Activated CD4-positive, alpha-beta memory T cell treated with anti-CD3 and anti-CD28 coated beads for 36 hours (primary cell): ENCODE results near the gene DHRS12. TPM values are rescaled to one million over a fixed set of nuclear protein-coding genes. Genes with fewer than 3 reads are reported as not detected.
"Not testable (repeated sequence)": the region's sequence is repeated elsewhere in the genome, so short reads cannot be mapped to it uniquely, and the experiment has no call there.

Experiments used
- CTCF ChIA-PET: fragments of 350-600 bp; sonication (Branson Sonifier 250); formaldehyde crosslinking; loops from one replicate; lab custom pipeline; 2021; ENCODE audit warnings: antibody characterized with exemption, inconsistent platforms; lab: Charles Lee
- POLR2A ChIA-PET: fragments of 350-600 bp; sonication (Branson Sonifier 250); formaldehyde crosslinking; loops from one replicate; lab custom pipeline; 2021; ENCODE audit warnings: antibody characterized with exemption; lab: Charles Lee
- DNase-seq: peaks from one replicate; pipeline ENCODE4 v3.0.0-alpha.2; 2020
- H3K27ac Mint-ChIP-seq: one replicate; pipeline ENCODE4 v1.8.0; 2021; ENCODE audit warnings: mixed read lengths
- H3K27me3 Mint-ChIP-seq: one replicate; pipeline ENCODE4 v1.8.0; 2021; ENCODE audit warnings: mixed read lengths
- H3K36me3 Mint-ChIP-seq: one replicate; pipeline ENCODE4 v1.8.0; 2021; ENCODE audit warnings: mixed read lengths
- H3K4me1 Mint-ChIP-seq: one replicate; pipeline ENCODE4 v1.8.0; 2021; ENCODE audit warnings: low read depth, mixed read lengths
- H3K4me3 Mint-ChIP-seq: one replicate; pipeline ENCODE4 v1.8.0; 2021; ENCODE audit warnings: mild to moderate bottlenecking, mixed read lengths
- H3K9me3 Mint-ChIP-seq: one replicate; pipeline ENCODE4 v1.8.0; 2021; ENCODE audit warnings: mixed read lengths
- intact Hi-C: fragments of 100-400 bp; cut with micrococcal nuclease; formaldehyde crosslinking; loops from one replicate; pipeline ENCODE4 v1.15.1; 2023
- total RNA-seq, 2 experiments: library from RNA; stranded (reverse); gene quantifications; one replicate each; pipeline ENCODE4 v1.2.3, GENCODE V29; 2021

The DHRS12 gene
- total RNA-seq, 2 experiments from 2014 or later, result 6.7 to 7.0 TPM

- intact Hi-C loops, result loop anchor here (1.0 to 10.0 kb wide), 3 partner anchors 7 to 1702 kb away; no protein-coding TSS in a partner anchor
- peak overlapping the region; percentile 18 for H3K4me3 Mint-ChIP-seq
- H3K4me1 Mint-ChIP-seq, result peaks cover 68% of the 10 kb centered on the region
- no peak for DNase-seq
- ChIA-PET POLR2A (interaction anchor here (2.2 kb wide), 1 partner anchor 12 kb away, joined by 13 read pairs; no protein-coding TSS in a partner anchor), CTCF (interaction anchor here (2.4 to 8.7 kb wide), 4 partner anchors 13 to 29 kb away, joined by 9 to 119 read pairs (median 10); partner anchors contain the start of gene TMEM272)
- H3K27me3 Mint-ChIP-seq, result no peaks in the 10 kb centered on the region
- no peaks in the 10 kb centered on the region for H3K36me3 Mint-ChIP-seq
- H3K27ac Mint-ChIP-seq, result peak overlapping the region; percentile 84
- no peaks in the 10 kb centered on the region for H3K9me3 Mint-ChIP-seq
Observed at GRCh38 chr13:51826606-51827005, 22.6 kb upstream of the DHRS12 start.

DNA sequence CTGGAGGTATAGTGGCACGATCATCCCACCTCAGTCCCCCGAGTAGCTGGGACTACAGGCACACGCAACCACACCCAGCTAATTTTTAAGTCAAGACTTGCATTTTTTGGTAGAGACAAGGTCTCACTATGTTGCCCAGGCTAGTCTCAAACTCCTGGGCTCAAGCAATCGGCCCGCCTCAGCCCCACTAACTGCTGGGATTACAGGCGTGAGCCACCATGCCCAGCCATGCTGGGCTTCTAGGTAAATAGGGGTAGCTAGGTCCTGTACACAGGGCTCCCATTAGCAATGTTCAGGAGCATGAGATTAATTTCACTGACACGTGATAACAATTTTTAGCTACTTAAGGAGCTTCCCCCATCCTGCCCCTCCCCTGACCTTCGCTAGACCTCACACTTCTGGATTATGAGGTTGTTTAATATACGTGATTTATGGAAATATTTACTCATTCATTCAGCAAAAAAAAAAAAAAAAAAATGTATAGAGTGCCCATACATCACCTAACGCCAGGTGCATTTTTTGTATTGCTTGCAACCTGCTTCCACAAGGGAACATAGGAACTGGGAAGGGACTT lies 21.8 kb upstream of the DHRS12 start:
- Mint-ChIP-seq H3K27me3 (no peaks in the 10 kb centered on the region), H3K4me3 (peak overlapping the region; percentile 52), H3K36me3 (no peaks in the 10 kb centered on the region), H3K9me3 (no peaks in the 10 kb centered on the region), H3K27ac (peak overlapping the region; percentile 84), H3K4me1 (peaks cover 76% of the 10 kb centered on the region)
- intact Hi-C loops, result loop anchor here (1.0 to 10.0 kb wide), 4 partner anchors 10 to 1701 kb away; no protein-coding TSS in a partner anchor
- POLR2A ChIA-PET, result interaction anchor here (0.7 to 2.2 kb wide), 6 partner anchors 9 to 713 kb away, joined by 3 to 13 read pairs (median 4); partner anchors contain the start of gene INTS6
- DNase-seq, result no peak
- CTCF ChIA-PET, result interaction anchor here (0.7 to 8.7 kb wide), 4 partner anchors 9 to 28 kb away, joined by 3 to 119 read pairs (median 10); no protein-coding TSS in a partner anchor

DNA sequence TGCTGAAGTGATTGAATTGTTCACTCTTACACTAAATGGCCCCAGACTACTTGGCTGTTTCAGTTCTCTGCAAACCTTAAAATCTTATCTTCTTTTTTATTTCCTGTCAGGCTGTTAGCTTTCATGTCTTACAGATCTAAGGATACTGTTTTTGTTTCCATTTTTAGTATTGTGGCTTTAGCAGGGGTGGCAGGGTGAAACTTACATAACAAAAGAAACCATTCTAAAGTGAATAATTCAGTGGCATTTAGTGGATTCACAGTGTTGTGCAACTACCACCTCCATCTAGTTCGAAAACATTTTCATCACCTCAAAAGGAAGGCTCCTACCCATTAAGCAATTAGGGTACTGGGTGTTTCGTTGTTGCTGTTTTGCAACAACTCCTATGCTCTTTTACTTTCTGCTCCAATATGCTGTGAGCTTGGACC lies 21.2 kb upstream of the DHRS12 start:
- no peak for DNase-seq
- Mint-ChIP-seq H3K4me3 (peak overlapping the region; percentile 52), H3K27ac (peak overlapping the region; percentile 84), H3K9me3 (no peaks in the 10 kb centered on the region), H3K4me1 (peaks cover 81% of the 10 kb centered on the region), H3K27me3 (no peaks in the 10 kb centered on the region), H3K36me3 (no peaks in the 10 kb centered on the region)
- CTCF ChIA-PET, result interaction anchor here (0.7 to 8.7 kb wide), 4 partner anchors 10 to 27 kb away, joined by 3 to 119 read pairs (median 10); no protein-coding TSS in a partner anchor
- POLR2A ChIA-PET, result interaction anchor here (0.7 to 2.2 kb wide), 5 partner anchors 10 to 712 kb away, joined by 3 to 13 read pairs (median 3); partner anchors contain the start of gene INTS6
- intact Hi-C loops, result loop anchor here (1.0 to 10.0 kb wide), 4 partner anchors 10 to 1700 kb away; no protein-coding TSS in a partner anchor

DNA sequence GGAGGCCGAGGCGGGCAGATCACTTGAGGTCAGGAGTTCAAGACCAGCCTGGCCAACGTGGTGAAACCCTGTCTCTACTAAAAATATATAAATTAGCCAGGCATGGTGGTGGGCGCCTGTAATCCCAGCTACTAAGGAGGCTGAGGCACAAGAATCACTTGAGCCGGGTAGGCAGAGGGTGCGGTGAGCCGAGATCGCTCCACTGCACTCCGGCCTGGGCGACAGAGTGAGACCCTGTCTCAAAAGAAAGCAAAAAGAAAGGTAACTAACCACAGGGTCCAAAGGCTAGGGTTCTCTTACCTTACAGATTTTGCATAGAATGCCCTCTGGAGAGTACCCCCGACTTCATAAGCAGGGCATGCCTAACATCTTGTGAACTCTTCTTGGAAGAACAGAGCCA lies 20.7 kb upstream of the DHRS12 start:
- intact Hi-C loops, result loop anchor here (1.0 to 10.0 kb wide), 6 partner anchors 9 to 1700 kb away; partner anchors contain the start of gene INTS6
- ChIA-PET POLR2A (interaction anchor here (1.2 to 2.2 kb wide), 3 partner anchors 10 to 372 kb away, joined by 3 to 13 read pairs (median 7); partner anchors contain the start of gene INTS6), CTCF (interaction anchor here (2.4 to 8.7 kb wide), 3 partner anchors 11 to 27 kb away, joined by 9 to 119 read pairs (median 11); no protein-coding TSS in a partner anchor)
- peak; percentile 30 for DNase-seq
- peaks cover 83% of the 10 kb centered on the region for H3K4me1 Mint-ChIP-seq
- H3K27me3 Mint-ChIP-seq, H3K36me3 Mint-ChIP-seq, H3K9me3 Mint-ChIP-seq: not testable (repeated sequence)
- peak overlapping the region; percentile 52 for H3K4me3 Mint-ChIP-seq
- peak overlapping the region; percentile 84 for H3K27ac Mint-ChIP-seq

DNA sequence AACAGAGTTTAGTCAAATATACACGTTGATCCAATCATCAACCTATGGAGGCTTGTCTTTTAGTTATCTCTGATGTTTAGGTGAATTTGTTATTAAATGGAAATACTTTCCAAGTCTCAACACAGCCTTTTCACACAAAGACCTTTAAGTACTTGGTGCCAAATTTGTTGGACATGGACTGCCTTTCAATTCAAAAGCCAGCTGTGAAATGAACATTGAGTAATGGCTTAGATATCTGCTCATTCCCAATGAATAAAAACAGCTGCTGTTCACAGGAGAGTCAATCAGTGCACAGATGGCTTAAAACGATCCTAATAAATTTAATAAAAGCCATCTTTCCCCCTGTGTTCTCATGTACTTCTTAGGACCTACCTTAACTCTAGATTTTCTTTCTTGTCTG lies 19.9 kb upstream of the DHRS12 start:
- Mint-ChIP-seq H3K4me3 (peak overlapping the region; percentile 52), H3K4me1 (peaks cover 91% of the 10 kb centered on the region), H3K36me3 (no peaks in the 10 kb centered on the region), H3K27me3 (no peaks in the 10 kb centered on the region), H3K9me3 (no peaks in the 10 kb centered on the region), H3K27ac (peak overlapping the region; percentile 84)
- ChIA-PET POLR2A (no interaction called here), CTCF (interaction anchor here (8.7 kb wide), 1 partner anchor 10 kb away, joined by 119 read pairs; no protein-coding TSS in a partner anchor)
- DNase-seq, result no peak
- intact Hi-C loops, result loop anchor here (2.0 to 10.0 kb wide), 6 partner anchors 85 to 1699 kb away; partner anchors contain the start of genes CKAP2 and INTS6

DNA sequence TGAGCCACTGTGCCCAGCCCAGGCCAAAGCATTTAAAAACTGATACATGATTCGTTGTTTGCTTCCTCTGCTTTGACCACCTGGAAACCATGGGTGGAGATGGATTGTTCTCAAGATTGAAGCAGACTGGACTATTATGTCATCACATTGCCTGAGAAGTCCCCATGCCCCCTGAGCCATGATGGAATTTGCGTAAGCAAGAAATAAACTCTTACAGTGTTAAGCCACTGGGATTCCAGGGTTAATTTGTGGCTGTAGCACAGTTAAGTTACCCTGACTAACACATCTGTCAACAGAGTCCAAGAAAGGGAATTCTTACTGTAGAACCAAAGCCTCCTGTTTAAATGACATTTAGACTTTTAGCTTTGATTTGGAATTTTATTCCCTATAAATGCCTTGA lies 19.4 kb upstream of the DHRS12 start:
- H3K4me1 Mint-ChIP-seq, result peaks cover 91% of the 10 kb centered on the region
- CTCF ChIA-PET, result interaction anchor here (8.7 kb wide), 1 partner anchor 9 kb away, joined by 119 read pairs; no protein-coding TSS in a partner anchor

DNA sequence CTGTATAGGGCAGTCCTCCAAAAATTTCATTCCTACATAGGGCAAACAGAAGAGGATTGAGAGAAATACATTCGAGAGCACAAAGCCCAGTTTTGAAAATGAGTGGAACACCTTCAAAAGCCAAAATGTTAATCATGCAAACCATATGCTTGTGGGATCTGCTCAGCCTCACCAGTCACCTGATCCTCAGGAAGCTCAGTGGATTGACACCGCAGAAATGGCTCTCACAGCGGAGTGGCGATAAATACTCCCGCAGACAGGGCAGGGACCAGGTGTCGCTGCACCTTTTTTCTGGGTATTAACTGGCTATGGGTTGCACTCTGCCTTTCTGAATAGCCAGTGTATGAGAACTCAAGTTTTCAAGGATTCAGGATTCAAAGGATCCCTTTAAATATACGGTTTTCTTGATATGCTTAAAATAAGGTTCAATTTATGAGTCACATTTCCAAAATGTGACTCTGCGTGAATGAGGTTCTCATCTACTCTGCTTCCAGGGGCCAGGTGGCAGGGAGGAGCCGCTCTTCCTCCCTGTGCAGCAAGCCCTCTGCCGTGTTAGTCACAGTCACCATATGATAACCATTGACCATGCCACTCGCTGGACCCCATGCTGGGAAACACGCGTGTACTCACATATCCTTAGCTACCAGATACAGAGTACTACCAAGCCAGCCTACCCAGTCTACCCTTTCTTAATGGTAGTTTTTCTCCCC lies 18.3 kb upstream of the DHRS12 start:
- Mint-ChIP-seq H3K27me3 (no peaks in the 10 kb centered on the region), H3K4me3 (peak overlapping the region; percentile 46), H3K36me3 (no peaks in the 10 kb centered on the region), H3K4me1 (peaks cover 89% of the 10 kb centered on the region), H3K9me3 (no peaks in the 10 kb centered on the region), H3K27ac (peak overlapping the region; percentile 84)
- intact Hi-C loops, result loop anchor here (2.0 to 10.0 kb wide), 6 partner anchors 87 to 1697 kb away; partner anchors contain the start of genes CKAP2 and INTS6
- CTCF ChIA-PET, result interaction anchor here (0.8 to 8.7 kb wide), 6 partner anchors 8 to 190 kb away, joined by 3 to 119 read pairs (median 4); partner anchors contain the start of gene ALG11
- DNase-seq, result peak; percentile 63
- POLR2A ChIA-PET, result interaction anchor here (1.0 to 1.1 kb wide), 3 partner anchors 17 to 369 kb away, joined by 3 to 4 read pairs (median 4); no protein-coding TSS in a partner anchor

More for the DNA sequence above, 19.4 kb upstream of the DHRS12 start:
- Mint-ChIP-seq H3K27me3 (no peaks in the 10 kb centered on the region), H3K27ac (peak overlapping the region; percentile 84), H3K9me3 (no peaks in the 10 kb centered on the region), H3K36me3 (no peaks in the 10 kb centered on the region), H3K4me3 (peak overlapping the region; percentile 52)
- intact Hi-C loops, result loop anchor here (2.0 to 10.0 kb wide), 6 partner anchors 85 to 1699 kb away; partner anchors contain the start of genes CKAP2 and INTS6
- POLR2A ChIA-PET, result interaction anchor here (1.1 kb wide), 1 partner anchor 370 kb away, joined by 4 read pairs; no protein-coding TSS in a partner anchor
- DNase-seq, result no peak

DNA sequence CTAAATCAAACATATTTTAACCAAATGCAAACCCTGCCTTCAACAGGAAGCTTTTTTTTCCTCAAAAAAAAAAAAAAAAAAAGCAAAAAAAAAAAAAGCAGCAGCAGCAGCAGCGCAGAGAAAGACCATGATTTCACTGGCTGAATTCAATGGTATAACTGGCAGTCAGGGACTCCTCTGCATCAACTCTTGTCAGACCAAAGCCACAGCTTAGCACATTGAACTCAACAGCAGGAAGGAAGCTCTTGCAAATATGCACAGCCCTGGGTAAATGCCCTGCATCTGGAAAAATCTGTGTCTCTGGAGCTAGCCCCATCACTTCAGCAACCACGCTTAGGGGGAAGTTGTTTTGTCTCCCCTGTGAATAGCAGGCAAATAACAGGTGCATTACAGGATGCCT lies 17.6 kb upstream of the DHRS12 start:
- peaks cover 88% of the 10 kb centered on the region for H3K4me1 Mint-ChIP-seq
- H3K4me3 Mint-ChIP-seq, result peak overlapping the region; percentile 46
- peak overlapping the region; percentile 84 for H3K27ac Mint-ChIP-seq
- ChIA-PET CTCF (interaction anchor here (1.0 to 8.7 kb wide), 6 partner anchors 8 to 306 kb away, joined by 3 to 119 read pairs (median 4); no protein-coding TSS in a partner anchor), POLR2A (interaction anchor here (1.0 to 1.8 kb wide), 2 partner anchors 16 to 19 kb away, joined by 4 to 6 read pairs; no protein-coding TSS in a partner anchor)
- H3K27me3 Mint-ChIP-seq, result no peaks in the 10 kb centered on the region
- DNase-seq, result peak; percentile 27
- H3K36me3 Mint-ChIP-seq, result no peaks in the 10 kb centered on the region
- H3K9me3 Mint-ChIP-seq, result no peaks in the 10 kb centered on the region
- intact Hi-C loops, result loop anchor here (2.0 to 10.0 kb wide), 6 partner anchors 87 to 1697 kb away; partner anchors contain the start of genes CKAP2 and INTS6

DNA sequence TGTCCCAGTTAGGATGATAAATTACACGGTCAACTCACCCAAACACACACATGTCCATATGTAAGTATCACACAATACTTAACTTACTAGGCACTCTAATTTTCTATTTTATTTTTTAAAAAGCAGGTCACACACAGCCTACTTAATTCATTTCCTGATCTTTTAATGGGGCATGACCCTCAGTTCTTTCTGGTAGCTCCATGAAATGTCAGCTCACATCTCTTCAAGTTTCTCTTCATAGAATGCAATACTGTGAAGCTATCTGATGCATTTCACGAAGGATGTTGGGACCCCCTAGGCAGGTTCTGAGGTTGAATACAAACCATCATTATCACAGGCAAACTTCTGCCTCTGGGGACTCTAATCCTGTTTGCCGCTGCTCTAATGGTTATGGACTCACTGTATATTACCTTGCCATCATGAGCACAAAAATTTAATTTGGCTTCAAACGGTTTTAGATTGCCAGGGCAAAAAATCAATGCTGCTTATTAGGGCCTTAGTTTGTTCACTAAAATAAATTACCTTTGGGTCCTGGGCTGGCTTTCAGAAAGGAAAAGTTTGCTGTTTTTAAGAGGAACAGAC lies 16.1 kb upstream of the DHRS12 start:
- ChIA-PET POLR2A (interaction anchor here (1.5 to 1.8 kb wide), 2 partner anchors 15 to 17 kb away, joined by 4 to 6 read pairs; no protein-coding TSS in a partner anchor), CTCF (interaction anchor here (0.8 to 4.2 kb wide), 7 partner anchors 10 to 631 kb away, joined by 3 to 33 read pairs (median 4); partner anchors contain the start of gene VPS36)
- H3K4me3 Mint-ChIP-seq, result peak overlapping the region; percentile 46
- peak overlapping the region; percentile 84 for H3K27ac Mint-ChIP-seq
- no peaks in the 10 kb centered on the region for H3K9me3 Mint-ChIP-seq
- H3K27me3 Mint-ChIP-seq, result no peaks in the 10 kb centered on the region
- no peaks in the 10 kb centered on the region for H3K36me3 Mint-ChIP-seq
- DNase-seq, result no peak
- intact Hi-C loops, result loop anchor here (5.0 to 10.0 kb wide), 4 partner anchors 368 to 1695 kb away; partner anchors contain the start of gene INTS6
- peaks cover 84% of the 10 kb centered on the region for H3K4me1 Mint-ChIP-seq

DNA sequence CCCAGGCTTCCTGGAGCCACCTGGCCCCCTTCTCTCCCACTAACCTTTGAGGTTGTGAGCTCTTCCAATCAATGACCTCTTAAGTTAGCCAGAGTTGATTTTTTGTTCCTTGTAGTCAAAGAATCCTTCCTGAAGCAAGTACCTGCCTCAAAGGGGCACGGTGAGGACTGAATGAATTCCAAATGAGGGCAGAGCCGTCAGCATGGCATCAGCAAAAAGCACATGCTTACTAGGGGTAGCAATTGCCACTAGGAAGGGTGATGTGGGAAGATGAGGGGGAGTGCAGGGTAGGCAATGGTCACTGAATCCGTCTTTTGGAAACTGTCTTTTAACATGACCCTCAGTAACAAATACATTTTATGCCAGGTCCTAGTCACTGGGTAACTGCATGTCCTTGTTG lies 15.6 kb upstream of the DHRS12 start:
- intact Hi-C loops, result loop anchor here (1.0 kb wide), 4 partner anchors 8 to 193 kb away; partner anchors contain the start of gene ALG11
- no peak for DNase-seq
- H3K4me3 Mint-ChIP-seq, result peak overlapping the region; percentile 42
- no peaks in the 10 kb centered on the region for H3K36me3 Mint-ChIP-seq
- no peaks in the 10 kb centered on the region for H3K9me3 Mint-ChIP-seq
- peaks cover 89% of the 10 kb centered on the region for H3K4me1 Mint-ChIP-seq
- ChIA-PET POLR2A (interaction anchor here (0.8 to 1.5 kb wide), 4 partner anchors 14 to 234 kb away, joined by 3 to 4 read pairs (median 4); no protein-coding TSS in a partner anchor), CTCF (interaction anchor here (0.7 to 4.2 kb wide), 7 partner anchors 13 to 631 kb away, joined by 3 to 33 read pairs (median 4); partner anchors contain the start of gene VPS36)
- H3K27ac Mint-ChIP-seq, result peak overlapping the region; percentile 84
- H3K27me3 Mint-ChIP-seq, result no peaks in the 10 kb centered on the region
